NCI-H774 (cell line): Measurements from ENCODE around the gene AATF.
A peak's percentile ranks its signal among the peaks of the same experiment; 100 is the strongest.

Experiments
- DNase-seq: peaks from one replicate; lab custom pipeline; 2025; lab: John Stamatoyannopoulos, UW

Gene AATF

GRCh38 chr17:36941265-36942010, 7.3 kb upstream of the AATF start:
- DNase-seq: no peak

- DNase-seq: no peak
Observed at GRCh38 chr17:36942019-36942599, 6.6 kb upstream of the AATF start.

GRCh38 chr17:36942631-36943125, 6.1 kb upstream of the AATF start:
- DNase-seq: no peak

DNA sequence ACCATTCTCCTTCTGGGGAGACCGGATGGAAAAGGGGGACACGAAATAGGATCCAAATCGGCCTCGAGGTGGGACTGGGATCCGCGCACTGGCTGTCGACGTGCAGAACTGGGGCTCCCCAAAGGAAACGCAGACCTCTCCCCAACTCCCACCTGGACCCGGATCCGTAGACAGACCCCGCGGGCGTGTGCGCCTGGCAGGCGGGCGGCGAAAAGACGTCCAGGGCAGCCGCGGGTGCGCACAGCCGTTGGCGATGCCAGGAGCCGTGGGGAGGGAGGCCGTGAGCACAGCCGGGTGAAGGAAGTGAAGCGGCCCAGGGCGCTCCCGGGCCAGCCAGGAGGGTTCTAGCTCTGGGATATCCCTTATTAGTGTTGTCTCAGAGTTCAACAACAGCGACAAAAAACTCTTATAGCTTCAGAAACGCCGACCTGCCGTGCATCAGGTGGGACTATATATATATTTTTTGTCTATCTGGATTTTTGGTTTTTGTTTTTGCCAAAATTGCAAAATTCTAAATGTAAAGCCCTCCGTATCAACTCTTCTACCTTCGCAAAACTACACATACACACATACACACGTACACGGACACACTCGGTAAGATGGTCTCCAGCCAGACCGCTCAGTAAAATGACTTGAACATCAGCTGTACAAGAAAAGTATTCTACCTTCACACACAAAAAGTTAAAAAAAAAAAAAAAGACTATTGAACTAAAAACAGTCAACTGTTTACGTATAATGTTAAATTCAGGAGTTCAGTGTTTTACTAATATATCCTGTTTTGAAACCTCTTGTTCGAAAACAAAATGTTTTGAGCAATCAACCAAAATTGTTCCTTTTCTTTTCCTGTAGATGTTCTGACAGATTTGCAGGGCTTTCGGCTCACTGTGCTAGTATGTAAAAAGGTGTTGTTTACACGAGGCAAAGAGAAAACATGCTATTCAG, 5.2 kb upstream of the AATF start:
- peak; percentile 21 for DNase-seq

DNA sequence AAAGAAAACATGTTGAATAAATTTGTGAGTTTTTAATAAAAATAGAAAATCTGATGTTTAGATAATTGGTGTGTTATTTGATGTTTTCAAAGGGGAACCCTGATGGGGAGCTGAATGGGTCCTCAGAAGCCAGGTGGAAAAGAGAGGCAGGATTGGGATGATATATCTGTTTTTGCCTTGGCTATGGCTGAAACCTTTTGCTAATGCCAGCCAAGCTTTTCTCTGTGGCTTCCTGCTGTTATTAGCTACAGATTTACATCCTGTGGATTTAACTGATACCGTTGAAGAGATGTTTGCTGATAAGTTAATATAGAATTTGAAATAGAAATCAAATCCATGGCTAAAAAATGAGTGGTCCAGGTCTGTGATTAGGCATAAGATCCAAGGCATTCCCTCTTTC, 4.2 kb upstream of the AATF start:
- no peak for DNase-seq

GRCh38 chr17:36945140-36945539, 3.6 kb upstream of the AATF start:
- no peak for DNase-seq

GRCh38 chr17:36945959-36946725, 2.6 kb upstream of the AATF start:
- no peak for DNase-seq

DNA sequence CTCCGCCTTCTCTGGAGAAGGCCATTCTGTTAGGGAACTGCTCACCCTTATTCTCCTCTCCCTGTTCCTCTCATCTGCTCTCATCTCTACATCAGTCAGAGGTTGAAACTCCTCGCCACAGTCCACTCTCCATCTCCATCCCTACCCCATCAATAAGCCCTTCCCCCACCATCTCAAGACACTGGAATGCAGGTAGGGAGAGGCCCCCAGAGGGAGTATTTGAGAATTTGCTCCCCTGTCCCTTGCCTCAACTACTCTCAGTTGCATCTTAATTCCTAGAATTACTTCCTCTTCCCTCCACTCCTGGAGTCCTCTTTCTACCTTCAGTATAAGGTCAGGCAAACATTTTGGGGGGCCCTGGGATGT, 2.0 kb upstream of the AATF start:
- DNase-seq: no peak

- no peak for DNase-seq
Observed at GRCh38 chr17:36947922-36948716, 635 bp upstream of the AATF start.

DNA sequence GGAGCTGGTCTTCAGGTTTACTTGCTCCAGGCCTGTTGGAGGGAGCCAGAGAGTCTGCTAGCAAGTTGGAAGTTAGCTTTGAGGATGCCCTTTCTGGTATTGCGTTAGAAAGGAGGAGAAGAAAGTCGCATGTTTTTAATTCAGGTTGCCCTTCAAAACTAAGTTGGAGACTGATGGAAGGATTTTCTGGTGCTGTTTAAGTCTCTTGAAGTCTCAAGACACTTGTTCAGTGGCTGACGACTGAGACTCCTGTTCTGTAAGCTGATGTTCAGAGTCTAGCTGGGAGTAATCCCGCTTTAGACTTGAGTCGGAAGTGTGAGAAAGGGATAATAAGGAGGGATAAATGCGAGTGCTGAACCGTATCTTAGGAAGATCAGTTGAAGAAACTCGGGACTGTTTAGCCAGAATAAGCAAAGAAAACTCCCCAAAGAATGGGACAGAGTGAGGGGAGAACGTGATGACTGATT, 740 bp downstream of the AATF start:
- no peak for DNase-seq

DNA sequence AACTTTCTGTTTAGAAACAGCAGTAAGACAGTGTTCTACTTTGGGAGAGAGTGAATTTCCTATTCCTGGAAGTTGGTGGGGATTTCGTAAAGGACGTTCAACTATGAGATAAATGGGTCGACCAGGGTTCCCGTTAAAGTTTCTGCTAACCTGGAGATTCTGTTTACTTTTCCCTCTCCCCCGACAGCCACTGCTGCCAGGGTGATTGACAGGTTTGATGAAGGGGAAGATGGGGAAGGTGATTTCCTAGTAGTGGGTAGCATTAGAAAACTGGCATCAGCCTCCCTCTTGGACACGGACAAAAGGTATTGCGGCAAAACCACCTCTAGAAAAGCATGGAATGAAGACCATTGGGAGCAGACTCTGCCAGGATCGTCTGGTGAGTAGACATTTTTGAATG, 1.3 kb downstream of the AATF start:
- no peak for DNase-seq

- DNase-seq: no peak
Observed at GRCh38 chr17:36951084-36951789, 2.5 kb downstream of the AATF start.

DNA sequence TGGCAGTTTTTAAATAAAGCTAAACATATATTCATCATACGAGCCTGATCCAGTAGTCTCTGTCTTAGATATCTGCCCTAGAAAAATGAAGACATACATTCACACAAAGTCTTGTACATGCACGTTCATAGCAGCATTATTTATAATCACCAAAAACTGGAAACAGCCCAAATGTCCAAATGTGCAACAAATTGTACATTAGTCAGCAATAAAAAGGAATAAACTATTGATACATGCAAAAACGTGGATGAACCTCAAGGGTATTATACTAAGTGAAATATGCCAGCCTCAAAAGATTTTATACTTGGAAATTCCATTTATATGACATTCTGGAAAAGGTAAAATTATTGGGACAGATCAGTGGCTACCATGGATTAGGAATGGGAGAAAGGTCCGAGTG, 22.8 kb downstream of the AATF start:
- no peak for DNase-seq

- DNase-seq: no peak
Observed at GRCh38 chr17:36972186-36972700, 23.5 kb downstream of the AATF start.

- no peak for DNase-seq
Observed at GRCh38 chr17:36972905-36973304, 24.2 kb downstream of the AATF start.

GRCh38 chr17:36975922-36976515, 27.3 kb downstream of the AATF start:
- no peak for DNase-seq

DNA sequence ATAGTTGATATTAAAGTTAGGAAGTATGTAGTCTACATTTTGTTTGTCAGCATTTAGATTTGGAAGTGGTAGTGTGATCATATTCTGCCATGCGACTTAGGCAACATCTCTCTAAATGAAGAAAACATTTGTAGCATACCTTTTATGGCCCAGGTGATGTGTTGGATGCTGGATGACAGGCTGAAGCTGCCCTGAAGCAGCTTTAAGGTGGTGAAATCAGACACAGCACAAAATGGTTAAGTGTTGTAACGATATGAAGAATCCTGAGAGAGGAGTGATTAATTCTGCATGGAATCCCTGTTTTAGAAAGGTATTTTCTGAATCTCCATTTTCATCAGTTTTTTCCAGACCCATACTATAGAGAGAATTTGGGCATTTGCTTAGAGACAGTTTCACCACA, 28.3 kb downstream of the AATF start:
- no peak for DNase-seq

DNA sequence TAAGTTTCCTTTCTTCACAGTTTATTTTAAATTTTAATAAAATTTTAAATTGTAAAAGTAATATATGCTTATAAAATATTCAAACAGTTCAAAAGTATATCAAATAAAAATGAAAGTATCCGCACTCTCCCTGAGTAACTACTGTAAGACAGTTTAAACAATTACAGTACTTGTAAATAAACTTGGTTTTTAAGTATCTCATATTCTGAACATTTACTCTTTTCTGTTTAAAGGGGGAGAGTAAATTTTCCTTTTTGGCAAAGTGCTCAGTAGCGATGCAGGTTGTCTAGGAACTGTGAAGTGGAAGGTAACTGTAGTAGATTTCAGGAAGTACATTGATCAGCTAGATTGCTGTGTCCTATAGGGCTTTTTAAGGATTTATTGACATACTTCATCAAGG, 28.8 kb downstream of the AATF start:
- DNase-seq: no peak

DNA sequence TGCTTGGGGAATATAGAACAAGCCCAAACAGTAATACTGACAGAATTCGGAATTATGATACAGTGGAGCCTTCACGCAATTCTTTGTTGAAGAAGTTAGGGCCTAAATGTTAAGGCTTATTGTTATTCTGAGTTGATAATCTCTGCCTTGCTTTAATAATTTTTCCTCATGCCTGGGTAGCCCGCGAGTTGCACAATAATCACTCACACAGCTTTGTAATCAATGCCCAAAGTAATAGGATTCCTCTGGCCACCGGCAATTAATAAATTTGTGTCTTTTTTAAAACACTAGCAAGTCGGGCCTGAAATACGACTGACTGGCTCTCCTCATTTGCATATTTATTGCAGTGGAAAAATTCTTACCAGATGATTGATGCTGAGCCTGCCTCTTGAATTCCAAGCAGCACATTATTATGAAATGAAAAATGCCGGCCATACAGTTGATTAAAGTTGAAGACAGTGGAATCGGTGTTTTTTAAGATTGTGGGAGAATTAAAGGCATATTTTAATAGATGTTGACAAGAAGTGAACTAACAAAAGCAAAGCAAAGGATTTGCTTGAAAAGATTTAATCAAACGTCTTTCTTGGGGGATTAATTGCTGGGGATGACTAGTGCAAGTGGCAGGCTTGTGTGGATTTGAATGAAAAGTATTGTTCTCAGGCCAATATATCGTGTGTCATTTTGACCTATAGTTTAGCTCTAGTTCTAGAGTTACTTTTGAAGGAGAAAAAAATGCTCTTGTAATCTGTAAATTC, 30.2 kb downstream of the AATF start:
- DNase-seq: no peak
